HepG2 (cell line): ENCODE data around the gene GKN1. TPM values are rescaled to one million over a fixed set of nuclear protein-coding genes. Genes with fewer than 3 reads are reported as not detected.

Experiments used
- AGO2 ChIP-seq: fragments of 200-400 bp; formaldehyde crosslinking; optimal IDR thresholded peaks from 2 replicates; pipeline ENCODE3; 2017; ENCODE audit warnings: mild to moderate bottlenecking, low read depth, low read length, moderate library complexity
- ETS1 ChIP-seq: sonication (generic); formaldehyde crosslinking; IDR thresholded peaks from 2 replicates; pipeline ENCODE4 v1.4.0; 2020; ENCODE audit warnings: missing genetic modification reagents
- KMT2A ChIP-seq: sonication (generic); formaldehyde crosslinking; IDR thresholded peaks from 2 replicates; pipeline ENCODE4 v1.4.0; 2020; ENCODE audit warnings: missing genetic modification reagents
- MIXL1 ChIP-seq: IDR thresholded peaks from 2 replicates; pipeline ENCODE4 v1.6.1; 2016
- PATZ1 ChIP-seq: sonication (generic); formaldehyde crosslinking; IDR thresholded peaks from 2 replicates; pipeline ENCODE4 v1.4.0; 2020; ENCODE audit warnings: missing genetic modification reagents
- PRDM4 ChIP-seq: sonication (generic); formaldehyde crosslinking; IDR thresholded peaks from 2 replicates; pipeline ENCODE4 v1.9.0; 2021; ENCODE audit warnings: missing genetic modification reagents, borderline replicate concordance
- RBM22 ChIP-seq: fragments of 200-400 bp; formaldehyde crosslinking; optimal IDR thresholded peaks from 2 replicates; pipeline ENCODE3; 2017; ENCODE audit warnings: mild to moderate bottlenecking, low read length, moderate library complexity
- SAP130 ChIP-seq: IDR thresholded peaks from 2 replicates; pipeline ENCODE4 v1.6.1; 2016; ENCODE audit warnings: low read depth
- SRY ChIP-seq: sonication (generic); formaldehyde crosslinking; IDR thresholded peaks from 2 replicates; pipeline ENCODE4 v1.8.0; 2022; ENCODE audit warnings: mild to moderate bottlenecking, missing genetic modification reagents
- TRAFD1 ChIP-seq: sonication (generic); formaldehyde crosslinking; IDR thresholded peaks from 2 replicates; pipeline ENCODE4 v1.5.1; 2020; ENCODE audit warnings: missing genetic modification reagents, mild to moderate bottlenecking, borderline replicate concordance
- USF2 ChIP-seq, 2 experiments: sonication (generic) in 1 of 2; formaldehyde crosslinking in 1 of 2; IDR thresholded peaks; 2 replicates each; pipeline versions ENCODE4 v1.5.1 to v1.6.1; 2011 to 2020; ENCODE audit warnings: borderline replicate concordance in 1 of 2, low read depth in 1 of 2, low read length in 1 of 2, mild to moderate bottlenecking in 1 of 2, missing genetic modification reagents in 1 of 2, moderate library complexity in 1 of 2
- ZSCAN25 ChIP-seq: sonication (generic); formaldehyde crosslinking; IDR thresholded peaks from 2 replicates; pipeline ENCODE4 v1.8.0; 2022; ENCODE audit warnings: mild to moderate bottlenecking, missing genetic modification reagents
- polyA plus RNA-seq, 8 experiments: library from polyadenylated mRNA; depleted of rRNA in 3 of 8; stranded (reverse) in 7 of 8; unstranded in 1 of 8; fragments of >200 nt; fragmentation: Illumina TruSeq in 4 of 8; extraction: Trizol in 4 of 8; gene quantifications; 2 replicates each; pipeline versions ENCODE4 v1.2.1 to v1.2.3, GENCODE V29; 2011 to 2016; ENCODE audit warnings: low read depth in 4 of 8, missing spikeins in 1 of 8, mixed read lengths in 1 of 8; ENCODE audit not compliant: insufficient read depth in 1 of 8
- total RNA-seq, 5 experiments: library from RNA; depleted of rRNA; stranded (reverse); fragments of >200 nt; fragmentation: Illumina TruSeq; extraction: Trizol; gene quantifications; 2 replicates each; pipeline ENCODE4 v1.2.3, GENCODE V29; 2016; ENCODE audit warnings: low read depth in 1 of 5

GKN1 gene
- total and polyA plus RNA-seq, 2 of the 13 experiments (the other 11 are each of a cell fraction or from before 2014, with no cell fraction given) = not detected

GRCh38 chr2:69013142-69013839 lies 38.9 kb downstream of the GKN1 start, which contains the start of gene ANTXR1 (continued):
- TF ChIP-seq ETS1 (no peak), SAP130 (CRISPR knock-in tag) (peak; percentile 37; the same call in 1 of the 2 replicates), AGO2 (no peak), PATZ1 (peak; percentile 42), SRY (CRISPR knock-in tag) (no peak), RBM22 (no peak), PRDM4 (CRISPR knock-in tag) (no peak), MIXL1 (no peak), TRAFD1 (CRISPR knock-in tag) (no peak), KMT2A (peak; percentile 78), ZSCAN25 (CRISPR knock-in tag) (0 out of 2 replicates have a peak, but pooled peaks have one; percentile 17), USF2 (IDR thresholded peaks at IDR 0.05; ENCODE audit: low read depth, low read length) (no peak), USF2 (CRISPR knock-in tag; IDR thresholded peaks at IDR 0.05; ENCODE audit: borderline replicate concordance) (no peak)
